Measurements from ENCODE around the gene WBP1L. TPM values are rescaled to one million over a fixed set of nuclear protein-coding genes. Genes with fewer than 3 reads are reported as not detected.

WBP1L gene
- total RNA-seq, 2 experiments from 2014 or later, result 17.6 to 24.4 TPM

GRCh38 chr10:102822222-102822621 is 78.5 kb downstream of the WBP1L start:
- Histone ChIP-seq H3K27ac (ENCODE audit: low read depth, low read length, poor library complexity, severe bottlenecking) (no peak overlapping the region), H2AFZ (ENCODE audit: low read length) (no peak overlapping the region), H3K4me3 (ENCODE audit: low read depth, low read length, poor library complexity, severe bottlenecking) (no peak overlapping the region), H3K4me1 (ENCODE audit: insufficient read depth, low read length, poor library complexity, severe bottlenecking) (no peaks in the 10 kb centered on the region), H3K79me2 (ENCODE audit: insufficient read depth, low read depth, low read length) (no peaks in the 10 kb centered on the region), H3K36me3 (ENCODE audit: insufficient read depth, low read length) (no peaks in the 10 kb centered on the region), H3K9me2 (ENCODE audit: insufficient read depth, low read length) (no peaks in the 10 kb centered on the region), H3K4me2 (ENCODE audit: low read length) (no peak overlapping the region), H3K9me3 (ENCODE audit: low read length) (no peaks in the 10 kb centered on the region), H4K20me1 (ENCODE audit: insufficient read depth, low read length) (no peaks in the 10 kb centered on the region)
- no peak for DNase-seq (ENCODE audit: low spot score)
- ChIA-PET CTCF (ENCODE audit: unreplicated experiment) (no interaction called here), POLR2A (no interaction called here)
- intact Hi-C loops (cut with micrococcal nuclease; ENCODE audit: unreplicated experiment), result no loop called here
- TF ChIP-seq EZH2phosphoT487 (IDR thresholded peaks at IDR 0.05; ENCODE audit: borderline replicate concordance, low read depth, low read length) (no peak), CTCF (conservative IDR thresholded peaks at IDR 0.05; ENCODE audit: low read length) (no peak)
- BruUV-seq (replicated peaks), result no TSS peak

GRCh38 chr10:102824664-102825063 is 80.9 kb downstream of the WBP1L start:
- intact Hi-C loops (cut with micrococcal nuclease; ENCODE audit: unreplicated experiment), result loop anchor here (5.0 kb wide), 1 partner anchor 72 kb away; no protein-coding TSS in a partner anchor
- Histone ChIP-seq H3K9me3 (ENCODE audit: low read length) (no peaks in the 10 kb centered on the region), H2AFZ (ENCODE audit: low read length) (no peak overlapping the region), H3K4me1 (ENCODE audit: insufficient read depth, low read length, poor library complexity, severe bottlenecking) (no peaks in the 10 kb centered on the region), H3K4me2 (ENCODE audit: low read length) (no peak overlapping the region), H4K20me1 (ENCODE audit: insufficient read depth, low read length) (no peaks in the 10 kb centered on the region), H3K79me2 (ENCODE audit: insufficient read depth, low read depth, low read length) (no peaks in the 10 kb centered on the region), H3K27ac (ENCODE audit: low read depth, low read length, poor library complexity, severe bottlenecking) (no peak overlapping the region), H3K9me2 (ENCODE audit: insufficient read depth, low read length) (no peaks in the 10 kb centered on the region), H3K4me3 (ENCODE audit: low read depth, low read length, poor library complexity, severe bottlenecking) (no peak overlapping the region), H3K36me3 (ENCODE audit: insufficient read depth, low read length) (no peaks in the 10 kb centered on the region)
- DNase-seq (ENCODE audit: low spot score), result no peak
- ChIA-PET POLR2A (no interaction called here), CTCF (ENCODE audit: unreplicated experiment) (no interaction called here)
- BruUV-seq (replicated peaks), result no TSS peak
- TF ChIP-seq CTCF (conservative IDR thresholded peaks at IDR 0.05; ENCODE audit: low read length), result no peak
- TF ChIP-seq EZH2phosphoT487 (IDR thresholded peaks at IDR 0.05; ENCODE audit: borderline replicate concordance, low read depth, low read length), result no peak

- intact Hi-C loops (cut with micrococcal nuclease; ENCODE audit: unreplicated experiment), result loop anchor here (5.0 kb wide), 1 partner anchor 74 kb away; no protein-coding TSS in a partner anchor
- H3K9me3 ChIP-seq (ENCODE audit: low read length), result no peaks in the 10 kb centered on the region
- DNase-seq (ENCODE audit: low spot score), result no peak
- no peaks in the 10 kb centered on the region for H4K20me1 ChIP-seq (ENCODE audit: insufficient read depth, low read length)
- BruUV-seq (replicated peaks), result no TSS peak
- ChIA-PET POLR2A (interaction anchor here (0.6 kb wide), 1 partner anchor 95 kb away, joined by 3 read pairs; no protein-coding TSS in a partner anchor), CTCF (ENCODE audit: unreplicated experiment) (no interaction called here)
- H3K27ac ChIP-seq (ENCODE audit: low read depth, low read length, poor library complexity, severe bottlenecking), result no peak overlapping the region
- H3K4me1 ChIP-seq (ENCODE audit: insufficient read depth, low read length, poor library complexity, severe bottlenecking), result no peaks in the 10 kb centered on the region
- no peaks in the 10 kb centered on the region for H3K36me3 ChIP-seq (ENCODE audit: insufficient read depth, low read length)
- H3K4me3 ChIP-seq (ENCODE audit: low read depth, low read length, poor library complexity, severe bottlenecking), result no peak overlapping the region
- H3K9me2 ChIP-seq (ENCODE audit: insufficient read depth, low read length), result no peaks in the 10 kb centered on the region
- H2AFZ ChIP-seq (ENCODE audit: low read length), result no peak overlapping the region
- no peak for TF ChIP-seq EZH2phosphoT487 (IDR thresholded peaks at IDR 0.05; ENCODE audit: borderline replicate concordance, low read depth, low read length)
- no peak for TF ChIP-seq CTCF (conservative IDR thresholded peaks at IDR 0.05; ENCODE audit: low read length)
- no peaks in the 10 kb centered on the region for H3K79me2 ChIP-seq (ENCODE audit: insufficient read depth, low read depth, low read length)
- no peak overlapping the region for H3K4me2 ChIP-seq (ENCODE audit: low read length)
Measured at GRCh38 chr10:102826148-102826796, 82.5 kb downstream of the WBP1L start.
